Smooth muscle cell (in vitro differentiated cells): ENCODE results near the gene MYL7. TPM values are rescaled to one million over a fixed set of nuclear protein-coding genes. Genes with fewer than 3 reads are reported as not detected.

Experiments
- DNase-seq: peaks from one replicate; lab custom pipeline; 2025; ENCODE audit not compliant: unreplicated experiment; lab: John Stamatoyannopoulos, UW
- H2AFZ ChIP-seq: fragments of 200-600 bp; sonication (generic); 2 replicates; pipeline ENCODE4 v1.6.0; 2016; ENCODE audit warnings: antibody characterized with exemption, low read depth, mild to moderate bottlenecking
- H3F3A ChIP-seq: fragments of 200-600 bp; sonication (generic); 2 replicates; pipeline ENCODE4 v1.6.0; 2017; ENCODE audit warnings: antibody characterized with exemption, low read depth
- H3K27ac ChIP-seq: fragments of 200-600 bp; sonication (generic); 2 replicates; pipeline ENCODE4 v1.5.1; 2016; ENCODE audit warnings: low read depth, mild to moderate bottlenecking
- H3K27me3 ChIP-seq: fragments of 200-600 bp; sonication (generic); 2 replicates; pipeline ENCODE4 v1.6.1; 2016; ENCODE audit warnings: low read depth, mild to moderate bottlenecking
- H3K36me3 ChIP-seq: fragments of 200-600 bp; sonication (generic); 2 replicates; pipeline ENCODE4 v1.5.1; 2016; ENCODE audit warnings: low read depth
- H3K4me1 ChIP-seq: fragments of 200-600 bp; sonication (generic); 2 replicates; pipeline ENCODE4 v1.5.1; 2016; ENCODE audit warnings: low read depth
- H3K4me2 ChIP-seq: fragments of 200-600 bp; sonication (generic); 2 replicates; pipeline ENCODE4 v1.6.0; 2016; ENCODE audit warnings: mild to moderate bottlenecking
- H3K4me3 ChIP-seq: fragments of 200-600 bp; sonication (generic); 2 replicates; pipeline ENCODE4 v1.5.1; 2016; ENCODE audit warnings: mild to moderate bottlenecking
- H3K79me2 ChIP-seq: fragments of 200-600 bp; sonication (generic); 2 replicates; pipeline ENCODE4 v1.6.0; 2016; ENCODE audit warnings: low read depth, mild to moderate bottlenecking
- H3K9ac ChIP-seq: fragments of 200-600 bp; sonication (generic); 2 replicates; pipeline ENCODE4 v1.6.0; 2016; ENCODE audit warnings: low read depth
- H3K9me3 ChIP-seq: fragments of 200-600 bp; sonication (generic); replicated peaks from 2 replicates; pipeline ENCODE4 v1.5.1; 2016; ENCODE audit warnings: low read depth
- H4K20me1 ChIP-seq: fragments of 200-600 bp; sonication (generic); 2 replicates; pipeline ENCODE4 v1.6.0; 2016; ENCODE audit warnings: low read depth
- WGBS: methylation state at CpG from one replicate; pipeline ENCODE4 v1.1.7; 2016; ENCODE audit warnings: low lambda C conversion rate; 5-methylcytosine and 5-hydroxymethylcytosine counted together
- polyA plus RNA-seq: library from polyadenylated mRNA; unstranded; fragments of >200 nt; fragmentation: Nextera tagmentation; extraction: Ambion mirVana; gene quantifications from 2 replicates; pipeline ENCODE4 v1.2.1, GENCODE V29; 2016
- total RNA-seq: library from RNA; depleted of rRNA; stranded (reverse); fragments of >200 nt; gene quantifications from 2 replicates; pipeline ENCODE4 v1.2.3, GENCODE V29; 2014
- TF ChIP-seq, protein P1 (sequence below): fragments of 200-600 bp; sonication (generic); IDR thresholded peaks from 2 replicates; pipeline ENCODE4 v1.5.1; 2017; ENCODE audit warnings: borderline replicate concordance, mild to moderate bottlenecking, antibody characterized with exemption; ENCODE audit not compliant: insufficient read depth, poor library complexity, severe bottlenecking

The MYL7 gene
- total and polyA plus RNA-seq, 2 experiments from 2014 or later = 35.8 to 95.1 TPM

DNA sequence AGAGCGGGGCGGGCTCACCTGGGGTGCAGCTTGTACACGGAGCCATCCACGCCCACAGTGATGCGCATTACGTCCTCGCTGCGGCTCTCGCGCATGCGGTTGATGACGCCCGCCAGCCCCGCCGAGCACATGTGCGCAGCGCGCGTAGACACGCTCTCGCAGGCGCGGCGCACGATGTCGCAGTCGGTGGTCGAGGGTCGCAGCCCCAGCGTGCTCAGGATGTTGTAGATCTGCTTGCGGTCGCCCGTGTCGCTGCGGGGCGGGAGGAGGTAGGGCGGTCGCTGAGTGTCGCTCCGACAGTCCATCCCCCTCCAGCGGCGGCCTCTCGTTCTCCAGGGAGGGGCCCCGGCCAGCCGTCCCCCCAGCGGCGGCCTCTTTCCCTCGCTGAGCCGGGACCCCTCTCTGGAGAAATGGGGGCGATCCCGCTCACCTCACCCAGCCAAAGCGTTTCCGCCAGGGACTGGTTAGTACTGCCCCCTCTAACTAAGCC is 4.4 kb upstream of the MYL7 start:
- no peak overlapping the region for H3K9ac ChIP-seq
- WGBS = 23% methylated on average over 47 of the region's 53 CpGs

GRCh38 chr7:44144968-44145478 is 3.9 kb upstream of the MYL7 start:
- H3K4me1 ChIP-seq = peaks cover 9% of the 10 kb centered on the region
- no peaks in the 10 kb centered on the region for H3K79me2 ChIP-seq
- peak overlapping the region; percentile 50 for H3K4me3 ChIP-seq
- no peaks in the 10 kb centered on the region for H3F3A ChIP-seq
- peak overlapping the region; percentile 93 for H3K4me2 ChIP-seq
- TF ChIP-seq, protein P1, sequence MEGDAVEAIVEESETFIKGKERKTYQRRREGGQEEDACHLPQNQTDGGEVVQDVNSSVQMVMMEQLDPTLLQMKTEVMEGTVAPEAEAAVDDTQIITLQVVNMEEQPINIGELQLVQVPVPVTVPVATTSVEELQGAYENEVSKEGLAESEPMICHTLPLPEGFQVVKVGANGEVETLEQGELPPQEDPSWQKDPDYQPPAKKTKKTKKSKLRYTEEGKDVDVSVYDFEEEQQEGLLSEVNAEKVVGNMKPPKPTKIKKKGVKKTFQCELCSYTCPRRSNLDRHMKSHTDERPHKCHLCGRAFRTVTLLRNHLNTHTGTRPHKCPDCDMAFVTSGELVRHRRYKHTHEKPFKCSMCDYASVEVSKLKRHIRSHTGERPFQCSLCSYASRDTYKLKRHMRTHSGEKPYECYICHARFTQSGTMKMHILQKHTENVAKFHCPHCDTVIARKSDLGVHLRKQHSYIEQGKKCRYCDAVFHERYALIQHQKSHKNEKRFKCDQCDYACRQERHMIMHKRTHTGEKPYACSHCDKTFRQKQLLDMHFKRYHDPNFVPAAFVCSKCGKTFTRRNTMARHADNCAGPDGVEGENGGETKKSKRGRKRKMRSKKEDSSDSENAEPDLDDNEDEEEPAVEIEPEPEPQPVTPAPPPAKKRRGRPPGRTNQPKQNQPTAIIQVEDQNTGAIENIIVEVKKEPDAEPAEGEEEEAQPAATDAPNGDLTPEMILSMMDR = no peak
- 82% methylated on average over 31 of the region's 31 CpGs for WGBS
- H3K9me3 ChIP-seq = no peaks in the 10 kb centered on the region
- DNase-seq = no peak
- no peaks in the 10 kb centered on the region for H3K36me3 ChIP-seq
- no peak overlapping the region for H3K9ac ChIP-seq
- H3K27me3 ChIP-seq = peaks cover 7% of the 10 kb centered on the region
- H3K27ac ChIP-seq = no peak overlapping the region
- H2AFZ ChIP-seq = no peak overlapping the region
- no peaks in the 10 kb centered on the region for H4K20me1 ChIP-seq

More for the DNA sequence above, 4.4 kb upstream of the MYL7 start:
- Histone ChIP-seq H3K27ac (no peak overlapping the region), H2AFZ (peak overlapping the region; percentile 82), H3K9me3 (no peaks in the 10 kb centered on the region), H3K4me1 (peaks cover 9% of the 10 kb centered on the region), H3K4me3 (peak overlapping the region; percentile 50), H3F3A (no peaks in the 10 kb centered on the region), H3K79me2 (no peaks in the 10 kb centered on the region), H3K4me2 (peak overlapping the region; percentile 93), H4K20me1 (no peaks in the 10 kb centered on the region), H3K27me3 (peaks cover 7% of the 10 kb centered on the region), H3K36me3 (no peaks in the 10 kb centered on the region)
- DNase-seq = no peak
- TF ChIP-seq, protein P1 = no peak

- Histone ChIP-seq H2AFZ (no peak overlapping the region), H3K9me3 (no peaks in the 10 kb centered on the region), H3K4me1 (peaks cover 9% of the 10 kb centered on the region), H4K20me1 (no peaks in the 10 kb centered on the region), H3K9ac (no peak overlapping the region), H3F3A (no peaks in the 10 kb centered on the region), H3K4me2 (no peak overlapping the region), H3K79me2 (no peaks in the 10 kb centered on the region), H3K36me3 (no peaks in the 10 kb centered on the region), H3K27me3 (peaks cover 7% of the 10 kb centered on the region), H3K27ac (no peak overlapping the region), H3K4me3 (no peak overlapping the region)
- TF ChIP-seq, protein P1 = no peak
- no peak for DNase-seq
- WGBS = 75% methylated on average over 6 of the region's 6 CpGs
Measured at GRCh38 chr7:44144426-44144967, 3.4 kb upstream of the MYL7 start.
